Vagina (tissue), 2 donors: Measurements from ENCODE around the gene PRDM16.

Source experiments
- POLR2A ChIP-seq, 2 donors: fragments of 450-650 bp; IDR thresholded peaks; one replicate each; pipeline ENCODE4 v1.6.1; 2017; ENCODE audit warnings: antibody characterized with exemption in 2 of 2, mild to moderate bottlenecking in 2 of 2, moderate library complexity in 2 of 2
- POLR2AphosphoS5 ChIP-seq, 2 donors: sonication (generic); formaldehyde crosslinking; IDR thresholded peaks; one replicate each; pipeline ENCODE4 v1.9.0; 2017; ENCODE audit warnings: antibody characterized with exemption in 2 of 2, mild to moderate bottlenecking in 2 of 2, low read depth in 1 of 2; ENCODE audit not compliant: insufficient read depth in 1 of 2
- TF ChIP-seq, protein P1 (sequence below), 3 experiments: fragments of 450-650 bp in 2 of 3; fragments of 200-600 bp in 1 of 3; sonication (generic) in 1 of 3; IDR thresholded peaks; one replicate each; pipeline ENCODE4 v1.5.1; 2017 to 2019; ENCODE audit warnings: antibody characterized with exemption in 3 of 3, mild to moderate bottlenecking in 2 of 3, moderate library complexity in 2 of 3

DNA sequence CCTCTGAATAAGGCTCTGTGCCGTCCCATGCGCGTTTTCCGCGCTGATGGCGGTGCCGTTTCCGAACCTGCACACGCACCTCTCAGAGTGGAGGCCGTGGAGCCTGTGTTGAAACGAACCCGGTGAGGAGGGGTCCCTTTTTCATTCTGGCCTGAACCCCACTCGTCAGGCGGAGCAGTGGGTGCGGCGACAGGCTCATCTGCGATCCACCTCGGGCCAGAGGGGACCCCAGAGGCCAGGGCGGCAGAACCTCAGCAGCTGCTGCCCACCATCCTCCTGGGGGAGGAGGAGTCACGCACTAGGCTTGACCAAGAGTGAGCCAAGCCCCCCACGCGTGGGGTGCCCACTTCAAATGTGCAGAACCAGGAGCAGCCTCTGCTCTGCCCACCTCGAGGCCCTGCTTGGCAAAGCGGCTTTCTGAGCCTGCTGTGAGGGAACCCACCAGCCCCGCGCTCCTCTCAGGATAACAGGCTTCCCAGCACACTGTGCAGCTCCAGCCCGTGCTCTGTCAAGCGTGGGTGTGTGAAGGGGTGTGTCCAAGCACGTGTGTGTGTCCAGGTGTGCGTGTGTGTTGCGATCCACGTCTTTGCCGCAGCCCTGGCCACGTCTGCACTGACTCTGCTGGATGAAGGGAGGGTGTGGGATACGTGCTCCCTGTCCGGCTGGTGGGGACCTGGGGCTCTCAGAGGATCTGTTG, 6.8 kb downstream of the PRDM16 start:
- TF ChIP-seq, protein P1, sequence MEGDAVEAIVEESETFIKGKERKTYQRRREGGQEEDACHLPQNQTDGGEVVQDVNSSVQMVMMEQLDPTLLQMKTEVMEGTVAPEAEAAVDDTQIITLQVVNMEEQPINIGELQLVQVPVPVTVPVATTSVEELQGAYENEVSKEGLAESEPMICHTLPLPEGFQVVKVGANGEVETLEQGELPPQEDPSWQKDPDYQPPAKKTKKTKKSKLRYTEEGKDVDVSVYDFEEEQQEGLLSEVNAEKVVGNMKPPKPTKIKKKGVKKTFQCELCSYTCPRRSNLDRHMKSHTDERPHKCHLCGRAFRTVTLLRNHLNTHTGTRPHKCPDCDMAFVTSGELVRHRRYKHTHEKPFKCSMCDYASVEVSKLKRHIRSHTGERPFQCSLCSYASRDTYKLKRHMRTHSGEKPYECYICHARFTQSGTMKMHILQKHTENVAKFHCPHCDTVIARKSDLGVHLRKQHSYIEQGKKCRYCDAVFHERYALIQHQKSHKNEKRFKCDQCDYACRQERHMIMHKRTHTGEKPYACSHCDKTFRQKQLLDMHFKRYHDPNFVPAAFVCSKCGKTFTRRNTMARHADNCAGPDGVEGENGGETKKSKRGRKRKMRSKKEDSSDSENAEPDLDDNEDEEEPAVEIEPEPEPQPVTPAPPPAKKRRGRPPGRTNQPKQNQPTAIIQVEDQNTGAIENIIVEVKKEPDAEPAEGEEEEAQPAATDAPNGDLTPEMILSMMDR (IDR thresholded peaks at IDR 0.05): no peak
- TF ChIP-seq POLR2AphosphoS5 (IDR thresholded peaks at IDR 0.05; ENCODE audit: insufficient read depth in 1 of 2, low read depth in 1 of 2) (no peak), POLR2A (IDR thresholded peaks at IDR 0.05) (no peak)
